ENCODE measurements around the gene SLC9A9.

The SLC9A9 gene

DNA sequence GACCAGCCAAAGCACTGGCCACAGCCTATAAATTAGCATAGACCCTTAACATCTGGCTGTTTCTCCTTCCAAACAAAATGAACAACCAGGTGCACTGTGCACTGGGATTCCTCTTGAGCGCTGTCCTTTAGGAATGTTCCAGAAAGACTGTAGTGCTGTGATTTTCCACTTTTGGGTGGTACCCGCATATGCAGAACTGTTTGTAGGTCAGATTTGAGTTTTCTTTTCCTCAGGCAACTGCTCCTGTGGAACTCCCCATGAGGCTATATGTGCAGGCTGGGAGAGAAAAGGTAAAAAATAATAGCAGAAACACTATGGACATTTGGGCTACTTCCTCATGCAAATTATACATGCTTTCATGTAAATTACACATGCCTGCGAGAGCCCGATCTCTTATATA is 589.6 kb downstream of the SLC9A9 start:
- TF ChIP-seq CTCF (IDR thresholded peaks at IDR 0.05; ENCODE audit: control insufficient read depth, insufficient read depth, low read depth, low read length, missing control alignments) = no peak
- no peak for DNase-seq (ENCODE audit: low read depth)
- no peak overlapping the region for H3K4me3 ChIP-seq (ENCODE audit: control insufficient read depth, low read depth, low read length)

- TF ChIP-seq CTCF (IDR thresholded peaks at IDR 0.05; ENCODE audit: control insufficient read depth, insufficient read depth, low read depth, low read length, missing control alignments) = no peak
- no peak overlapping the region for H3K4me3 ChIP-seq (ENCODE audit: control insufficient read depth, low read depth, low read length)
- no peak for DNase-seq (ENCODE audit: low read depth)
Measured at GRCh38 chr3:143256416-143256815, 591.9 kb downstream of the SLC9A9 start.

DNA sequence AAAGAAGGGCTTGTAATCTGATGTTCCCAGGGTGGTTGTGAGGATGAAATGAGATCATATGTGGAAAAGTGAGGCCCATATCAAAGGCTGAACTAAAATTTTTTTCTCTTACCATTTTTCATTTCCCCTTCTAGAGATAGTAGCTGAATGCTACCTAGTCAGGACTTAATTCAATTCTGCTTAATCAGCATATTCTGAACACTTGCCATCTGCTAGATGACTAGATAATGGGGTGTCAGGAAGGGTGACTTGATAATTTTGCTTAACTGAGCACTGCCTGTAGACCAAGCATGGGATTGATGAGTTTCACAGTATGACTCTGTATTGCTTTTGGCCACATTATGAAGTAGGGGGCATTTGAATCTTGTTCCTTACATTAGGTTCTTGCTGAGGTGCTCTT is 592.5 kb downstream of the SLC9A9 start:
- H3K4me3 ChIP-seq (ENCODE audit: control insufficient read depth, low read depth, low read length) = no peak overlapping the region

DNA sequence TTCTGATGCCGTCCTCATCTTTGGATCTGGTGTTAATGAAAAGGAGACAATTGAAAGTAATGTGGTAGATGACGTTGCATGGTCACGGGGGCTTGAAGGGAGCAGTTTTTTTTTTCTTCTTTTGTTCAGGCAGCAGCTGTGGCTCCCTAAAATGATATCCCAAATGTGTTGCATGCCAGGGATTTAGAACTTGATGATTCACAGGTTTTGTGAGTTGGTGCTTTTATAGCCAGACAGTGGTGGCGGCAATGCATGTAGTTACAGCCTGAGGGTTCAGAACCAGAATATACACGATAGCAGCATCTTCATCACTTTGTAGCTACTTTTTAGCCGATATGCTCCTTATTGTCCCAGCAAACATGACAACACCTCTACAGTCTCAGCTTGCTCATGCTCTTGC is 595.3 kb downstream of the SLC9A9 start:
- DNase-seq (ENCODE audit: low read depth) = peak; percentile 70
- no peak overlapping the region for H3K4me3 ChIP-seq (ENCODE audit: control insufficient read depth, low read depth, low read length)
- TF ChIP-seq CTCF (IDR thresholded peaks at IDR 0.05; ENCODE audit: control insufficient read depth, insufficient read depth, low read depth, low read length, missing control alignments) = no peak

More for the DNA sequence above, 592.5 kb downstream of the SLC9A9 start:
- no peak for DNase-seq (ENCODE audit: low read depth)
- TF ChIP-seq CTCF (IDR thresholded peaks at IDR 0.05; ENCODE audit: control insufficient read depth, insufficient read depth, low read depth, low read length, missing control alignments) = no peak

- no peak for TF ChIP-seq CTCF (IDR thresholded peaks at IDR 0.05; ENCODE audit: control insufficient read depth, insufficient read depth, low read depth, low read length, missing control alignments)
- DNase-seq (ENCODE audit: low read depth) = no peak
- H3K4me3 ChIP-seq (ENCODE audit: control insufficient read depth, low read depth, low read length) = no peak overlapping the region
Measured at GRCh38 chr3:143249014-143249413, 599.3 kb downstream of the SLC9A9 start.

DNA sequence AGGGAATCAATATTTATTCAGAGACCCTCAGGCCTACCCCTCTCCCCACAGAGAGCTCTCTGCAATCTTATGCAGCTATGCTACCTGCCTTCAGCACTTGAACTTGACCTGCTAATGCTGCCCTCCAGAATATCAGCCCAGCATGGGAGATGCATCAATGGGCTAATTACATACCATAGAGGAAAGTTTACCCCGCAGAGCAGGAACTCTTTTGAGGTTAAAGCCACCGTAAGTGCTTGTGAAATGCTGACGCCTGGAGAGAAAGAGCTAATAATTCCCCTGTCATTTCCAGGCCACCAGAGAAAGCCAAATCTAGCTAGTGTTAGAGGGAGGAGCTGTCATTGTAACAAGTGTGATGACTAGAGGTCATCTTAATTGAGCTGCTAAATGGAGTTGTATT is 601.2 kb downstream of the SLC9A9 start:
- H3K4me3 ChIP-seq (ENCODE audit: control insufficient read depth, low read depth, low read length) = no peak overlapping the region
- DNase-seq (ENCODE audit: low read depth) = no peak

More for the DNA sequence above, 601.2 kb downstream of the SLC9A9 start:
- no peak for TF ChIP-seq CTCF (IDR thresholded peaks at IDR 0.05; ENCODE audit: control insufficient read depth, insufficient read depth, low read depth, low read length, missing control alignments)

Measured in AG09309 (cell line).